Measurements from ENCODE around the gene TANC2.

TANC2 gene

DNA sequence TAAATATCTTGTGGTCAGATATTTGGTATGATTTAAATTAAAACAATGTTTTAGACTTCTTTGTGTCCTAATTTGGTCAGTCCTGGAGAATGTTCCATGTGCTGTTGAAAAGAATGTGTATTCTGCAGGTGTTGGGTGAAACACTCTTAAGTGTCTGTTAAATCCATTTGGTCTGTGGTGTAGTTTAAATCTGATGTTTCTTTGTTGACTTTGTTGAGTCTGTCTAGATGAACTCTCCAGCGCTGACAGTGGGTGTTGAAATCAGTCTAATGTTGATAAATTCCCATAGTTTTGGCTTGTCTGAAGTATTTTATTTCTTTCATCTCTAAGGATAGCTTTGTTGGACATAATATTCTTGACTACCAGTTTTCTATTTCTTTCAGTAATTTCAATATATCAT lies 18.8 kb downstream of the TANC2 start:
- 100% methylated on average over 1 of the region's 1 CpG; no CpG with 5 or more reads in 1 of the 2 experiments for WGBS, 2 experiments (ENCODE audit: insufficient coverage in 2 of 2)

DNA sequence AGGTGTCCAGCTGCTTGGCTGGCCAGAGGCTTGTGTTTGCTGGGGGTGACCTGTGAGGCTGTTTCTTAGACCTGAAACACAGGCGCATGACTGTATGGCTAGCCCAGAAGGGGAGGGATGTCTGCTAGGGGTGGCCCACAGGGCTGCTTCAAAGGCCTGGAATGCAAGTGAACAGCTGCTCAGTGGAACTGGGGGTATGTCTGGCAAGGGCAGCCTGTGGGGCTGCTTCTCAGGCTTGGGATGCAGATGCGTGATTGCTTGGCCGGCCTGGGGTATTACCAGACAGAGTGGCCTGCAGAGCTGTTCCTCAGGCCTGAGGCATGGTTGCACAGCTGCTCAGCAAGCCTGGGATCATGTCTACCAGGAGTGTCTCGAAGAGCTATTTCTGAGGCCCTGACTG lies 20.5 kb downstream of the TANC2 start:
- no peak overlapping the region for H3K27ac ChIP-seq (ENCODE audit: low read depth, low read length, severe bottlenecking)

More for the DNA sequence above, 18.8 kb downstream of the TANC2 start:
- peaks cover 10% of the 10 kb centered on the region for H3K9me3 ChIP-seq (ENCODE audit: control insufficient read depth, low read length)
- H3K4me1 ChIP-seq (ENCODE audit: control insufficient read depth, insufficient read depth, low read length, poor library complexity, severe bottlenecking), result no peaks in the 10 kb centered on the region
- H3K4me3 ChIP-seq (ENCODE audit: extremely low read depth, insufficient read depth, low read length, poor library complexity, severe bottlenecking), result no peak overlapping the region
- H3K36me3 ChIP-seq (ENCODE audit: control insufficient read depth, insufficient read depth, low read length), result no peaks in the 10 kb centered on the region
- H3K27ac ChIP-seq (ENCODE audit: low read depth, low read length, severe bottlenecking), result no peak overlapping the region

DNA sequence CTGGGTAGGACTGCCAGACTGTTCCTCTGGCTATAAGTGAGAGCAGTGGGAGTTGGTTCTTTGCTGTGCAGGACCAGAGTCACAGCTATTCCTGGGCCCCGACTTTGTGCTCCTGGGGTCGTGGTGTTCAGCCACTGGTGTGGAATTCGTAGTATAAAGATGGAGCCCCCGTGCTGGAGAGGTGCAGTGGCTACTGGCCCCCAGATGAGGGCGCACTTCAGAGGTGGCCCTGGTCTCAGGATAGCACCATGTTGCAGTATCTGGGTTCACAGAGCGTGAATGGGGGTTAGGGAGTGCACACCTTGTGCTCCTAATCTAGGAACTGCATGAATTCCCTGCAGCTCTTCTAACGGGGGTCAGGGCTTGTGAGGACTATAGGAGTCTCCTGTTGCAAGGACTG lies 21.1 kb downstream of the TANC2 start:
- Histone ChIP-seq H3K4me3 (ENCODE audit: extremely low read depth, insufficient read depth, low read length, poor library complexity, severe bottlenecking) (no peak overlapping the region), H3K4me1 (ENCODE audit: control insufficient read depth, insufficient read depth, low read length, poor library complexity, severe bottlenecking) (no peaks in the 10 kb centered on the region), H3K9me3 (ENCODE audit: control insufficient read depth, low read length) (peaks cover 10% of the 10 kb centered on the region), H3K36me3 (ENCODE audit: control insufficient read depth, insufficient read depth, low read length) (no peaks in the 10 kb centered on the region), H3K27ac (ENCODE audit: low read depth, low read length, severe bottlenecking) (no peak overlapping the region)
- 84 to 93% methylated on average over 7 of the region's 7 CpGs for WGBS, 2 experiments (ENCODE audit: insufficient coverage in 2 of 2)

More for the DNA sequence above, 20.5 kb downstream of the TANC2 start:
- H3K4me1 ChIP-seq (ENCODE audit: control insufficient read depth, insufficient read depth, low read length, poor library complexity, severe bottlenecking), result no peaks in the 10 kb centered on the region
- H3K4me3 ChIP-seq (ENCODE audit: extremely low read depth, insufficient read depth, low read length, poor library complexity, severe bottlenecking), result no peak overlapping the region
- H3K36me3 ChIP-seq (ENCODE audit: control insufficient read depth, insufficient read depth, low read length), result no peaks in the 10 kb centered on the region
- H3K9me3 ChIP-seq (ENCODE audit: control insufficient read depth, low read length), result peaks cover 10% of the 10 kb centered on the region
- WGBS, 2 experiments (ENCODE audit: insufficient coverage in 2 of 2), result 97 to 98% methylated on average over 3 to 4 of the region's 4 CpGs

DNA sequence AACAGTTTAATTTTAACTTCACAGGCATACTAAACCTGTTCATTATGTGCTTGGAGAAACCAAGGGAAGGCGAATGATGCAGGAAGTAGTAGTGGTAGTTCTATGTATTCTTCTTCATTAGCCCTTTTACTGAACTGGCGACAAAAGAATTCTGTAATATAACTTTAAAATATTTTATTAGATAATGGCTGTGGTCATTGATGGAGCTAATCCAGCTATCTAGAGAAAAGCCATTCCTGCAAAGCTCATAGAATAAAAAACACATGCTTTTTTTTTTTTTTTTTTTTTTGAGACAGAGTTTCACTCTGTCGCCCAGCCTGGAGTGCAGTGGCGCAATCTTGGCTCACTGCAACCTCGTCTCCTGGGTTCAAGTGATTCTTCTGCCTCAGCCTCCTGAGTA lies 23.5 kb downstream of the TANC2 start:
- Histone ChIP-seq H3K4me3 (ENCODE audit: extremely low read depth, insufficient read depth, low read length, poor library complexity, severe bottlenecking) (no peak overlapping the region), H3K4me1 (ENCODE audit: control insufficient read depth, insufficient read depth, low read length, poor library complexity, severe bottlenecking) (no peaks in the 10 kb centered on the region), H3K9me3 (ENCODE audit: control insufficient read depth, low read length) (peaks cover 3% of the 10 kb centered on the region), H3K36me3 (ENCODE audit: control insufficient read depth, insufficient read depth, low read length) (no peaks in the 10 kb centered on the region), H3K27ac (ENCODE audit: low read depth, low read length, severe bottlenecking) (no peak overlapping the region)
- WGBS, 2 experiments (ENCODE audit: insufficient coverage in 2 of 2), result 96 to 100% methylated on average over 2 to 3 of the region's 5 CpGs

DNA sequence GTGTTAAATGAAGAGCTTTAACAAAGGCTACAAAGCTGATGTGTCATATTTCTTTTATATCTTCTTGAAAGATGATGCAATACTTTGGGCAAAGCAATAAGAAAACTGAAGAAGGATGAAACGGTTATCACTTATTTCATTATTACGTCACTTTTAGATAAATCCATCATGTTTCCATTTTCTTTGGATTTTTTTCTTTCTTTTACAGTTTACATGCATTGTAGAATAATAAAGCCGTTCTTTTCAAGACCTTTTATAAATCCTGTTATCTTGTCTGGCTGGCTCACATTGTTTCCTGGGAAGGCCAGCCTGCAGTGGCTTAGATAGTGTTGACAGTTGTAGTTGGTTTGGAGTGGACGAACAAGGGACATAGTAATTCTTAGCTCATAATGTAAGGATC lies 28.9 kb downstream of the TANC2 start:
- no peaks in the 10 kb centered on the region for H3K9me3 ChIP-seq (ENCODE audit: control insufficient read depth, low read length)
- WGBS, 2 experiments (ENCODE audit: insufficient coverage in 2 of 2), result no CpG with 5 or more reads among the region's 4 CpGs

DNA sequence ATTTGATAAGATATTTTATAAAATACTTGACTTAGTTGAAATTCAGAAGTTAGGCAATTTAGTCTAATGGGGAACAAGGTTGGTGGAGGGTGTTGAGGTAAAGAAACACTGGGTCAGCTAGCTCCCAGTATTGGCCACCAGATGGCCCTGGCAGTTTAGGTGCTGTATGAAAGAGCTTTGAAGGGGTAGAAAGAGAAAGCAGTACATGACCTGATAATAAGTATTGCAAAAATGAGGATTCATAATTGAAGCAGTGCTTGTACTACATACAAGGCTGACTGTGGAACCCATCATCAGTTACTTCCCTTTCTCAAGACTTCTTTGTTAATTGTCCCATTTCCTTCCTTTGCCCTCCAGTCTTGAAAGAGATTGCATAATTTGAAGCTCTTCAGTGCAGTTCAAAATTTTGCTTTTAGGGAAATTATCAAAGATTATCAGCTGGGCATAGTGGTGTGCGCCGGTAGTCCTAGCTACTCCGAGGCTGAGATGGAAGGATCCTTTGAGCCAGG lies 29.4 kb downstream of the TANC2 start:
- Histone ChIP-seq H3K36me3 (ENCODE audit: control insufficient read depth, insufficient read depth, low read length) (no peaks in the 10 kb centered on the region), H3K27ac (ENCODE audit: low read depth, low read length, severe bottlenecking) (no peak overlapping the region), H3K4me3 (ENCODE audit: extremely low read depth, insufficient read depth, low read length, poor library complexity, severe bottlenecking) (no peak overlapping the region), H3K4me1 (ENCODE audit: control insufficient read depth, insufficient read depth, low read length, poor library complexity, severe bottlenecking) (no peaks in the 10 kb centered on the region), H3K9me3 (ENCODE audit: control insufficient read depth, low read length) (no peaks in the 10 kb centered on the region)
- WGBS, 2 experiments (ENCODE audit: insufficient coverage in 2 of 2), result 94% methylated on average over 3 of the region's 3 CpGs; no CpG with 5 or more reads in 1 of the 2 experiments

More for the DNA sequence above, 28.9 kb downstream of the TANC2 start:
- no peak overlapping the region for H3K4me3 ChIP-seq (ENCODE audit: extremely low read depth, insufficient read depth, low read length, poor library complexity, severe bottlenecking)
- no peaks in the 10 kb centered on the region for H3K4me1 ChIP-seq (ENCODE audit: control insufficient read depth, insufficient read depth, low read length, poor library complexity, severe bottlenecking)
- no peaks in the 10 kb centered on the region for H3K36me3 ChIP-seq (ENCODE audit: control insufficient read depth, insufficient read depth, low read length)
- no peak overlapping the region for H3K27ac ChIP-seq (ENCODE audit: low read depth, low read length, severe bottlenecking)

DNA sequence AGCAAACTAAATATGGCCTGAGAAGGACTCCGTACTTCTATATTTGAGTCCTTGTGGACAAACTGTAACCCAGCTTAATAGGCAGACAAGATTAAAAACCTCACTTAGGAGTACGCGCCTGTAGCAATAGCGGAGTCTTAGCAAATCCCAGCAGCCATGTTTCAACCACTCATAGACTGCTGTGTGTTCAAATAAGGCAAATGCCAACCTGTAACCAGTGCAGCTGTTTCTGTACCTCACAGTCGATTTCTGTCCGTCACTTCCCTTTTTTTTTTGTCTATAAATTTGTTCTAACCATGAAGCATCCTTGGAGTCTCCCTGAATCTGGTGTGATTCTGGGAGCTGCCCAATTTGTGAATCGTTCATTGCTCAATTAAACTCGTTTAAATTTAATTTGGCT lies 30.2 kb downstream of the TANC2 start:
- 96 to 98% methylated on average over 4 to 6 of the region's 8 CpGs for WGBS, 2 experiments (ENCODE audit: insufficient coverage in 2 of 2)
- H3K27ac ChIP-seq (ENCODE audit: low read depth, low read length, severe bottlenecking), result no peak overlapping the region
- H3K4me3 ChIP-seq (ENCODE audit: extremely low read depth, insufficient read depth, low read length, poor library complexity, severe bottlenecking), result no peak overlapping the region
- no peaks in the 10 kb centered on the region for H3K4me1 ChIP-seq (ENCODE audit: control insufficient read depth, insufficient read depth, low read length, poor library complexity, severe bottlenecking)
- H3K9me3 ChIP-seq (ENCODE audit: control insufficient read depth, low read length), result no peaks in the 10 kb centered on the region
- no peaks in the 10 kb centered on the region for H3K36me3 ChIP-seq (ENCODE audit: control insufficient read depth, insufficient read depth, low read length)

DNA sequence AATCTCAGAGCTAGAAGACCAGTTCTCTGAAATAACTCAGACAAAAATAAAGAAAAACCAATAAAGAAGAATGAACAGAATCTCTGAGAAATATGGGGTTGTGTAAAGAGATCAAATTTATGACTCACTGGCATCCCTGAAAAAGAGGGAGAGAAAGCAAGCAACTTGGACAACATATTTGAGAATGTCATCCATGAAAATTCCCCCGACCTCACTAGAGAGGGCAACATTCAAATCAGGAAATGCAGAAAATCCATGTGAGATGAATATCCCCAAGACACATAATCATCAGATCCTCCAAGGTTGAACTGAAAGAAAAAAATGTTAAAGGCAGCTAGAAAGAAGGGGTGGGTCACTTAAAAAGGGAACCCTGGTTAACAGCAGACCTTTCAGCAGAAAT lies 32.1 kb downstream of the TANC2 start:
- no CpG with 5 or more reads among the region's 1 CpG for WGBS, 2 experiments (ENCODE audit: insufficient coverage in 2 of 2)
- Histone ChIP-seq H3K9me3 (ENCODE audit: control insufficient read depth, low read length) (no peaks in the 10 kb centered on the region), H3K4me3 (ENCODE audit: extremely low read depth, insufficient read depth, low read length, poor library complexity, severe bottlenecking) (no peak overlapping the region), H3K4me1 (ENCODE audit: control insufficient read depth, insufficient read depth, low read length, poor library complexity, severe bottlenecking) (no peaks in the 10 kb centered on the region), H3K36me3 (ENCODE audit: control insufficient read depth, insufficient read depth, low read length) (no peaks in the 10 kb centered on the region), H3K27ac (ENCODE audit: low read depth, low read length, severe bottlenecking) (no peak overlapping the region)

DNA sequence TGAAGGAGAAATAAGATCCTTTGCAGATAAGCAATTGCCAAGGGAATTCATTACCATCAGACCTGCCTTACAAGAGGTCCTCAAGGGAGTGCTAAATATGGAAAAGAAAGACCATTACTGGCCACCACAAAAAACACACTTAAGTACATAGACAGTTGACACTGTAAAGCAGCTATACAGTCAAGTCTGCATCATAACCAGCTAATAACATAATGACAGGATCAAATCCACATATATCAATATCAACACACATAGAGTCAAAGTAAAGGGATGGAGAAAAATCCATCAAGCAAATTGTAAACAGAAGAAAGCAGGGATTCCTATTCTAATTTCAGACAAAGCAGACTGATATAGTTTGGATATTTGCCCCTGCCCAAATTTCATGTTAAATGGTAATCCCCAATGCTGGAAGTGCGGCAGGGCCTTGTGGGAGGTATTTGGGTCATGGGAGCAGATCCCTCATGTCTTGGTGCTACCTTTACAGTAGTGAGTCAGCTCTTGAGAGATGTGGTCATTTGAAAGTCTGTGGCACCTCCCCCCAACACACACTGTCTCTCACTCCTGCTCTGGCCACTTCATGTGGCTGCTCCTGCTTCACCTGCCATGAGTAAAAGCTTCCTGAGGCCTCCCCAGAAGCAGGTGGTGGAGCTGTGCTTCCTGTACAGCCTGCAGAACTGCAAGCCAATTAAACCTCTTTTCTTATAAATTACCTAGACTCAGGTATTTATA lies 32.8 kb downstream of the TANC2 start:
- Histone ChIP-seq H3K27ac (ENCODE audit: low read depth, low read length, severe bottlenecking) (no peak overlapping the region), H3K4me3 (ENCODE audit: extremely low read depth, insufficient read depth, low read length, poor library complexity, severe bottlenecking) (no peak overlapping the region), H3K36me3 (ENCODE audit: control insufficient read depth, insufficient read depth, low read length) (no peaks in the 10 kb centered on the region), H3K9me3 (ENCODE audit: control insufficient read depth, low read length) (no peaks in the 10 kb centered on the region), H3K4me1 (ENCODE audit: control insufficient read depth, insufficient read depth, low read length, poor library complexity, severe bottlenecking) (no peaks in the 10 kb centered on the region)
- 83% methylated on average over 1 of the region's 1 CpG; no CpG with 5 or more reads in 1 of the 2 experiments for WGBS, 2 experiments (ENCODE audit: insufficient coverage in 2 of 2)

DNA sequence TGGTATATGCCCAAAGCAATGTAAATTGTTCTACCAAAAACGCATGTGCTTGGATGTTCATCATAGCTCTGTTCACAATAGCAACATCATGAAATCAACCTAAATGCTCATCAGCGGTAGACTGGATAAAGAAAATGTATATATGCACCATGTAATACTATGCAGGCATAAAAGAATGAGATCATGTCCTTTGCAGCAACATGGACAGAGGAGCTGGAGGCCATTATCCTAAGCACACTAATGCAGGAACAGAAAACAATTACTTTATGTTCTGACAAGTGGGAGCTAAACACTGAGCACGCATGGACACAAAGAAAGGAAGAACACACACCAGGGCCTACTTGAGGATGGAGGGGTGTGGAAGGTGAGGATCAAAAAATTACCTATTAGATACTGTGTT lies 33.7 kb downstream of the TANC2 start:
- 100% methylated on average over 2 of the region's 3 CpGs; no CpG with 5 or more reads in 1 of the 2 experiments for WGBS, 2 experiments (ENCODE audit: insufficient coverage in 2 of 2)
- Histone ChIP-seq H3K9me3 (ENCODE audit: control insufficient read depth, low read length) (no peaks in the 10 kb centered on the region), H3K27ac (ENCODE audit: low read depth, low read length, severe bottlenecking) (no peak overlapping the region), H3K4me1 (ENCODE audit: control insufficient read depth, insufficient read depth, low read length, poor library complexity, severe bottlenecking) (no peaks in the 10 kb centered on the region), H3K4me3 (ENCODE audit: extremely low read depth, insufficient read depth, low read length, poor library complexity, severe bottlenecking) (no peak overlapping the region), H3K36me3 (ENCODE audit: control insufficient read depth, insufficient read depth, low read length) (no peaks in the 10 kb centered on the region)

DNA sequence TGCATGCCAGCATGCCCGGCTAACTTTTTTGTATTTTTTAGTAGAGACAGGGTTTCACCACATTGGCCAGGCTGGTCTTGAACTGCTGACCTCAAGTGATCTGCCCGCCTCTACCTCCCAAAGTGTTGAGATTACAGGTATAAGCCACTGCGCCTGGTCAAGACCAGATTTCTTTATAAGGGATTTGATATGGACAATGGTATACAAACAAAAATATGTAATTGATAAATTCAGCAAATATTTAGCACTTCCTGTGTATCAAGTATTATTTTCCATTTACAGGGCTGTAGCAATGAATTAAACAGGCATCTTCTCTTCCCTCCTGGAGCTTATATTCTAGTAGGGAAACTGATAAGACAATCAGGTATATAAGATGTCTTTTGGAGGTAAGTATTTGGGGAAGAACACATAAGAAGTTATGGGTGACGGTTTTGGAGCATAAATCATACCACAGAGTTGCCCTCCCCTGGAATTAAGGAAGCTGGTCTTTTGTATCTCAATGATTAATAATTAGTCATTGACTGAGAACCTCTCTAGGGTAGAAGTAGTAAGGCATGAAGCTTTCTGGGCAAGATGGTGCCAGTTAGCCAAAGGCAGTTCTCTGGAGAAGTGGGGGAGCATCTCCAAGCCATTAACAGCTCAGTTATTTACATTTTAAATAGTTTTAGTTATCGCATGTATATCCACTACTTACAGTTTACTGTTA lies 35.8 kb downstream of the TANC2 start:
- no peak overlapping the region for H3K4me3 ChIP-seq (ENCODE audit: extremely low read depth, insufficient read depth, low read length, poor library complexity, severe bottlenecking)
- no peaks in the 10 kb centered on the region for H3K36me3 ChIP-seq (ENCODE audit: control insufficient read depth, insufficient read depth, low read length)
- H3K4me1 ChIP-seq (ENCODE audit: control insufficient read depth, insufficient read depth, low read length, poor library complexity, severe bottlenecking), result no peaks in the 10 kb centered on the region
- no peaks in the 10 kb centered on the region for H3K9me3 ChIP-seq (ENCODE audit: control insufficient read depth, low read length)
- H3K27ac ChIP-seq (ENCODE audit: low read depth, low read length, severe bottlenecking), result no peak overlapping the region
- WGBS, 2 experiments (ENCODE audit: insufficient coverage in 2 of 2), result 87 to 93% methylated on average over 3 of the region's 5 CpGs

All from mesodermal cell (in vitro differentiated cells).